ENCODE results near the gene RBP3.

GRCh38 chr10:47303866-47304265 is 44.3 kb upstream of the RBP3 start:
- TF ChIP-seq CTCF (conservative IDR thresholded peaks at IDR 0.05 in 1 of 2, IDR thresholded peaks at IDR 0.05 in 1 of 2; ENCODE audit: low read depth in 1 of 2, low read length in 2 of 2) (no peak), EZH2 (IDR thresholded peaks at IDR 0.05; ENCODE audit: low read length, missing control alignments) (no peak)

Measured in fibroblast of lung (primary cell).